Progenitor cell of endocrine pancreas (in vitro differentiated cells): ENCODE results near the gene MRAS. TPM values are rescaled to one million over a fixed set of nuclear protein-coding genes. Genes with fewer than 3 reads are reported as not detected.

Experiments used
- DNase-seq: peaks from one replicate; pipeline ENCODE4 v3.0.0; 2021; ENCODE audit warnings: low spot score; ENCODE audit not compliant: unreplicated experiment
- H3K27ac Mint-ChIP-seq: 2 replicates; pipeline ENCODE4 v1.8.0; 2021; ENCODE audit warnings: mild to moderate bottlenecking, moderate library complexity, mixed read lengths
- H3K27me3 Mint-ChIP-seq: 2 replicates; pipeline ENCODE4 v1.8.0; 2021; ENCODE audit warnings: mixed read lengths
- H3K36me3 Mint-ChIP-seq: 2 replicates; pipeline ENCODE4 v1.8.0; 2022; ENCODE audit warnings: mixed read lengths; ENCODE audit not compliant: insufficient read depth
- H3K4me1 Mint-ChIP-seq: 2 replicates; pipeline ENCODE4 v1.8.0; 2021; ENCODE audit warnings: low read depth, mixed read lengths
- H3K4me3 Mint-ChIP-seq: 2 replicates; pipeline ENCODE4 v1.8.0; 2021; ENCODE audit warnings: low read depth, mild to moderate bottlenecking, moderate library complexity, mixed read lengths
- H3K9me3 Mint-ChIP-seq: 2 replicates; pipeline ENCODE4 v1.8.0; 2021; ENCODE audit warnings: low read depth, mixed read lengths
- total RNA-seq: library from RNA; stranded (reverse); gene quantifications from 2 replicates; pipeline ENCODE4 v1.2.1, GENCODE V29; 2021
- TF ChIP-seq, protein P1 (sequence below): fragments of 200-600 bp; sonication (generic); IDR thresholded peaks from one replicate; pipeline ENCODE4 v1.5.0; 2021; ENCODE audit warnings: antibody characterized with exemption, mild to moderate bottlenecking; ENCODE audit not compliant: unreplicated experiment

MRAS gene
- total RNA-seq, 1 donor from 2014 or later: 27.7 TPM

DNA sequence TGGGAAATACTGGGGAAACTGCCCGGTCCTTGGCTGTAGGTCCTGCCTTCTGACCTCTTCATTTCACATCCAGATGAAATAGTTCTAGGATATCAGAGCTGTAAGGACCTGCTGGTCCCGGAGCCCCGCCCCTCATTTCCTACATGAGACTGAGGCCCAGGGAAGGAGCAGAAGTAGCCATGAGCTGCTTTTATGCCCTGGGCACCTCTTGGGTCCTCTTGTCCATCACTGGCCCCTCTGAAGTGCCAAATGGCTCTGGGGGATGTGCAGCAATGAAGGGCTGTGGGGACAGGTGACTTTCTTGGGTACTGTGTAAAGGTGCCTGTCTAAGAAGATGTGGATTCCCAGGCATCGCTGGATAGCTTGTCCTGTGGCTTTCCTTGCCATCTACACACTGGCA, 45.8 kb downstream of the MRAS start:
- H3K4me1 Mint-ChIP-seq: no peaks in the 10 kb centered on the region
- TF ChIP-seq, protein P1, sequence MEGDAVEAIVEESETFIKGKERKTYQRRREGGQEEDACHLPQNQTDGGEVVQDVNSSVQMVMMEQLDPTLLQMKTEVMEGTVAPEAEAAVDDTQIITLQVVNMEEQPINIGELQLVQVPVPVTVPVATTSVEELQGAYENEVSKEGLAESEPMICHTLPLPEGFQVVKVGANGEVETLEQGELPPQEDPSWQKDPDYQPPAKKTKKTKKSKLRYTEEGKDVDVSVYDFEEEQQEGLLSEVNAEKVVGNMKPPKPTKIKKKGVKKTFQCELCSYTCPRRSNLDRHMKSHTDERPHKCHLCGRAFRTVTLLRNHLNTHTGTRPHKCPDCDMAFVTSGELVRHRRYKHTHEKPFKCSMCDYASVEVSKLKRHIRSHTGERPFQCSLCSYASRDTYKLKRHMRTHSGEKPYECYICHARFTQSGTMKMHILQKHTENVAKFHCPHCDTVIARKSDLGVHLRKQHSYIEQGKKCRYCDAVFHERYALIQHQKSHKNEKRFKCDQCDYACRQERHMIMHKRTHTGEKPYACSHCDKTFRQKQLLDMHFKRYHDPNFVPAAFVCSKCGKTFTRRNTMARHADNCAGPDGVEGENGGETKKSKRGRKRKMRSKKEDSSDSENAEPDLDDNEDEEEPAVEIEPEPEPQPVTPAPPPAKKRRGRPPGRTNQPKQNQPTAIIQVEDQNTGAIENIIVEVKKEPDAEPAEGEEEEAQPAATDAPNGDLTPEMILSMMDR: no peak
- peaks cover 2% of the 10 kb centered on the region for H3K36me3 Mint-ChIP-seq
- H3K27me3 Mint-ChIP-seq: peaks cover 22% of the 10 kb centered on the region
- no peak overlapping the region for H3K4me3 Mint-ChIP-seq
- H3K27ac Mint-ChIP-seq: no peak overlapping the region
- DNase-seq: no peak
- no peaks in the 10 kb centered on the region for H3K9me3 Mint-ChIP-seq

DNA sequence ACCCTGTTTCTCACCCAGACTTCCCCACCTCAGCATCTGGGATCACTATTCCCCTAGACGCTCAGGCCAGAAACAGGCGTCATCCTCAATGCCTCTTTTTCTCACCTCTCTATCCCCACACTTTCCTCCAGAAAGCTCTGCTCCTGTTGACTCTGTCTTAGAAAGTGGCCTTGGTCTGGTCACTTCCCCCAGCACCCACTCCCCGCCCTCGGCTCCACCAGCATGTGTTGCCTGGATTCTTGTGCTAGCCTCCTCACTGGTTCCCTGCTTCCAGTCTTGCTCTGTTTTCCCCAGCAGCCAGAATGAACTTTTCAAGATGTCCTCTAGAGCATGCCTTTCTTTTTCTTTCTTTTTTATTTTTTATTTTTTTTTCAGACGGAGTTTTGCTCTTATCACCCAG, 46.3 kb downstream of the MRAS start:
- DNase-seq: no peak
- no peak overlapping the region for H3K27ac Mint-ChIP-seq
- TF ChIP-seq, protein P1: no peak
- H3K4me1 Mint-ChIP-seq: peaks cover 5% of the 10 kb centered on the region
- peaks cover 22% of the 10 kb centered on the region for H3K27me3 Mint-ChIP-seq
- H3K36me3 Mint-ChIP-seq: peaks cover 2% of the 10 kb centered on the region
- no peak overlapping the region for H3K4me3 Mint-ChIP-seq
- H3K9me3 Mint-ChIP-seq: no peaks in the 10 kb centered on the region

DNA sequence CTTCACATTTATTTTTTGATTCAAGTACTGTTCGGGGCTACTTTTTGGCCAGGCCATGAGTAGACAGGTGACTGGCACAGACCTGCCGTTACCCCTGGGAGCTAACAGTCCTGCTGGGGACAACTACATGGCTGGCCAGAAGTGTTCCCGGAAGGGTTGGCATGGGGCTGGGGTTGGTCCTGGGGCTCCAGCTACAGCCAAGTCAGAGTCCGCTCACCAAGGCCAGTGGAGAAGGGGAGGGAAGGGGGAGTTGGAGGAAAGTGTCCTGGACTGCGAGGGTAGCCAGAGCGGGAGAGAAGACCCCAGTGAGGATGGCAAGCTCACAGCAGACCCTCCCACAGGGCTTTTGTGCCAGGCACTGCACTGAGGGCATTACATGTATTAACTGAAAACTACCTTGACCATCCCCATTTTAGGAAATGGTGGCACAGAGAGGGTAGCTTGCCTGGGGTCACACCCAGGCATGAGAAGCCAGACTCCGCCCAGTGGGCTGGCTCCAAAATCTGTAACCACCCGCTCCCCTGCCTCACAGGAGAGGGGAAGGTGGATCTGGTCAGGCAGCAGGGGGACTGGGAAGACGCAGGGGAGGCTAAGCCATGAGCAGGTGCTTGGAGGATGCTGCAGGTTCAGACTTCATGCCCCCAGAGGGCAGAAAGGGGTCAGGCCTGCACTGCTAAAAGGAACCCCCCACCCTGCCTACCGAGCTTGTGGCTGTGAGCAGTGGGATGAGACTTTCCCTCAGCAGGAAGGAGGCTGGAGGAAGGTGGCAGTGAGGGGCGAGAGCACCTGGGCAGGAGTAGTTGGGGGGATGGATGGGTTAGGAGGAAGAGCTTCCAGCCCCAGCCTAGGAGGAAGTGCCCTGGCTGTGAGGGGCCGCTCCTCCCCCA, 47.7 kb downstream of the MRAS start:
- Mint-ChIP-seq H3K4me1 (peaks cover 12% of the 10 kb centered on the region), H3K36me3 (peaks cover 6% of the 10 kb centered on the region)
- no peak for DNase-seq

DNA sequence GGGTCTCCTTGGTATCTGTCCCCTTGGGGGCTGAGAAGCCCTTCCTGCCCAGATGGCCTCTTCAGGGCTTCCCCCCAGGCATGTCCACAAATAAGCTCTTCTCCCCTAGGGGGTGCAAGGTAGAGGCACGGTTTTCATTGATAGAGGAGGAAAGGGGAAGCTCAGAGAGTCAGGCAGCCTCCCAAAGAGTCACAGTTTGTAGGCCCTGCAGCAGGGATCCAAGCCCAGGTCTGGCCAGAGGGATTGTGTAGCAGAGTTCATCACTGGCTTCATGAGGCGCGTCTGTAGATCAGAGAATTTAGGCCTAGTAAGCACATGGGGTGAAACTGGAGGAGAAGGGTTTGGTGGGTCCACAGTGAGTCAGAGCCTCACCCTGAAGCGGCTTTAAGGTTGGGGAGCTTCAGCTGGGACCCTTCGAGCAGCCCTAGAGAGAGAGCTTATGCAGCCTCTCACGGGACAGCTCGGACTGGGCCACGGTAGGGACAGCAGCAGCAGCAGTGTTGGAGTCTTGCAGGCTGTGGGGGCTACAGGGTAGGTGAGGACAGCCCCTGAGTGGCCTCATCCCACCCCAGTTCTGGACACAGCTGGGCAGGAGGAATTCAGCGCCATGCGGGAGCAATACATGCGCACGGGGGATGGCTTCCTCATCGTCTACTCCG, 48.5 kb downstream of the MRAS start:
- Mint-ChIP-seq H3K4me1 (peaks cover 12% of the 10 kb centered on the region), H3K27me3 (peaks cover 27% of the 10 kb centered on the region), H3K36me3 (peaks cover 10% of the 10 kb centered on the region), H3K4me3 (no peak overlapping the region), H3K27ac (no peak overlapping the region), H3K9me3 (no peaks in the 10 kb centered on the region)
- TF ChIP-seq, protein P1: no peak
- DNase-seq: no peak

More for the DNA sequence above, 47.7 kb downstream of the MRAS start:
- TF ChIP-seq, protein P1: no peak
- no peaks in the 10 kb centered on the region for H3K9me3 Mint-ChIP-seq
- H3K27me3 Mint-ChIP-seq: peaks cover 27% of the 10 kb centered on the region
- no peak overlapping the region for H3K4me3 Mint-ChIP-seq
- no peak overlapping the region for H3K27ac Mint-ChIP-seq

DNA sequence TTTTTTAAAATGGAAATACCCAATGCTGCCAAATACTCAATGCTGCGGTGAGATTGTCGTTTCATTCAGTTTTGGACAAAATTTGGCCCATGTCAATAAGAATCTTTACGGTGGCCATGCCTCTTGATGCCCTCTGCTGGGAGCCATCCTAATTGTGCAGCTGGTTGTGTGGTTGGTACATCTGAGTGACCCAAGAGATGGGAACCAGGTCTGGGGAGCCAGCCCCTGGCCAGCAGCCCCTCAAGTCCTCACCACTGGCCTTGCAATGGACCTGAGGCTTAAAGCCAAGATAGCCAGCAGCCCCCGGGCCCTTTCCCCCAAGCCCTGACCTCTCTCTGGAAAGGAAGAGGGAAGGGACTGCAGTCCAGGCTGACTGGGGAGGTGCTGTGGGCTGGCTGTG, 49.6 kb downstream of the MRAS start:
- TF ChIP-seq, protein P1: no peak
- no peak for DNase-seq
- H3K27me3 Mint-ChIP-seq: peaks cover 27% of the 10 kb centered on the region
- peaks cover 12% of the 10 kb centered on the region for H3K4me1 Mint-ChIP-seq
- no peak overlapping the region for H3K27ac Mint-ChIP-seq
- H3K36me3 Mint-ChIP-seq: peaks cover 15% of the 10 kb centered on the region
- H3K4me3 Mint-ChIP-seq: no peak overlapping the region
- H3K9me3 Mint-ChIP-seq: no peaks in the 10 kb centered on the region
